Liver (tissue), 3 donors: ENCODE measurements around the gene TRIP13.

ENCODE experiments used
- FOXA1 ChIP-seq: IDR thresholded peaks from 2 replicates; pipeline ENCODE4 v1.6.1; 2016; ENCODE audit warnings: antibody characterized with exemption
- GABPA ChIP-seq, 2 donors: IDR thresholded peaks in 1 of 2; conservative IDR thresholded peaks in 1 of 2; 2 replicates each; pipeline ENCODE4 v1.6.1; 2016; ENCODE audit warnings: antibody characterized with exemption in 2 of 2, mild to moderate bottlenecking in 1 of 2, moderate library complexity in 1 of 2
- HNF4A ChIP-seq, 2 donors: conservative IDR thresholded peaks; 2 replicates each; pipeline ENCODE4 v1.6.1; 2016; ENCODE audit warnings: antibody characterized with exemption in 2 of 2, mild to moderate bottlenecking in 2 of 2
- JUND ChIP-seq, 2 donors: IDR thresholded peaks; 2 replicates each; pipeline ENCODE4 v1.6.1; 2016; ENCODE audit warnings: antibody characterized with exemption in 2 of 2
- RAD21 ChIP-seq, 2 donors: IDR thresholded peaks; 2 replicates each; pipeline ENCODE4 v1.6.1; 2016; ENCODE audit warnings: antibody characterized with exemption in 2 of 2, mild to moderate bottlenecking in 2 of 2
- SP1 ChIP-seq: IDR thresholded peaks from 2 replicates; pipeline ENCODE4 v1.6.1; 2018; ENCODE audit warnings: antibody characterized with exemption, mild to moderate bottlenecking
- TAF1 ChIP-seq: conservative IDR thresholded peaks from 2 replicates; pipeline ENCODE4 v1.6.1; 2016; ENCODE audit warnings: antibody characterized with exemption, mild to moderate bottlenecking
- YY1 ChIP-seq: IDR thresholded peaks from 2 replicates; pipeline ENCODE4 v1.6.1; 2016; ENCODE audit warnings: antibody characterized with exemption, mild to moderate bottlenecking
- TF ChIP-seq, protein P1 (sequence below): fragments of 150-350 bp; IDR thresholded peaks from 2 replicates; pipeline ENCODE4 v1.5.1; 2017; ENCODE audit warnings: improper control_type of control experiment, low read depth, low read length; ENCODE audit not compliant: missing input control
- TF ChIP-seq, protein P2 (sequence below): IDR thresholded peaks from 2 replicates; pipeline ENCODE4 v1.6.1; 2016; ENCODE audit warnings: antibody characterized with exemption
- TF ChIP-seq, protein P3 (sequence below): IDR thresholded peaks from 2 replicates; pipeline ENCODE4 v1.6.1; 2016; ENCODE audit warnings: antibody characterized with exemption
- TF ChIP-seq, protein P4 (sequence below): IDR thresholded peaks from 2 replicates; pipeline ENCODE4 v1.6.1; 2016; ENCODE audit warnings: antibody characterized with exemption, mild to moderate bottlenecking
- donor health status: healthy.
- donor health status: healthy.

DNA sequence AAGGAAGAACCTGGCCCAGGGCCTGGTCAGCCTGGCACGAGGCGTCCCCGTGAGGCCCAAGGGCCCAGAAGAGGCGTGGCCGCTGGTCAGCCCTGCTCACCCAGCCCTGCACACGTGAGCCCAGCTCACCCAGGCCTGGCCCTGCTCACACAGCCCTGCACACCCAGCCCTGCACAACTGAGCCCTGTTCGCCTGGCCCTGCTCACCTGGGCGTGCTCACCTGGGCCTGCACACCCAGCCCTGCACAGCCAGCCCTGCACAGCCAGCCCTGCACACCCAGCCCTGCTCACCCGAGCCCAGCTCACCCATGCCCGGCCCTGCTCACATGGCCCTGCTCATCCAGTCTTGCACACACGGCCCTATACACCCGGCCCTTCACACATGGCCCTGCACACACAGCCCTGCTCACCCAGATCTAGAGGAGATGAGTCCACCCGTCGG lies 44.0 kb upstream of the TRIP13 start:
- TF ChIP-seq YY1 (no peak), SP1 (no peak), GABPA (IDR thresholded peaks at IDR 0.05 in 1 of 2, conservative IDR thresholded peaks at IDR 0.05 in 1 of 2) (no peak), TAF1 (no peak), HNF4A (conservative IDR thresholded peaks at IDR 0.05) (no peak), FOXA1 (no peak), JUND (IDR thresholded peaks at IDR 0.05) (no peak), RAD21 (IDR thresholded peaks at IDR 0.05) (no peak)
- TF ChIP-seq, protein P1, sequence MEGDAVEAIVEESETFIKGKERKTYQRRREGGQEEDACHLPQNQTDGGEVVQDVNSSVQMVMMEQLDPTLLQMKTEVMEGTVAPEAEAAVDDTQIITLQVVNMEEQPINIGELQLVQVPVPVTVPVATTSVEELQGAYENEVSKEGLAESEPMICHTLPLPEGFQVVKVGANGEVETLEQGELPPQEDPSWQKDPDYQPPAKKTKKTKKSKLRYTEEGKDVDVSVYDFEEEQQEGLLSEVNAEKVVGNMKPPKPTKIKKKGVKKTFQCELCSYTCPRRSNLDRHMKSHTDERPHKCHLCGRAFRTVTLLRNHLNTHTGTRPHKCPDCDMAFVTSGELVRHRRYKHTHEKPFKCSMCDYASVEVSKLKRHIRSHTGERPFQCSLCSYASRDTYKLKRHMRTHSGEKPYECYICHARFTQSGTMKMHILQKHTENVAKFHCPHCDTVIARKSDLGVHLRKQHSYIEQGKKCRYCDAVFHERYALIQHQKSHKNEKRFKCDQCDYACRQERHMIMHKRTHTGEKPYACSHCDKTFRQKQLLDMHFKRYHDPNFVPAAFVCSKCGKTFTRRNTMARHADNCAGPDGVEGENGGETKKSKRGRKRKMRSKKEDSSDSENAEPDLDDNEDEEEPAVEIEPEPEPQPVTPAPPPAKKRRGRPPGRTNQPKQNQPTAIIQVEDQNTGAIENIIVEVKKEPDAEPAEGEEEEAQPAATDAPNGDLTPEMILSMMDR, result no peak
- TF ChIP-seq, protein P2, sequence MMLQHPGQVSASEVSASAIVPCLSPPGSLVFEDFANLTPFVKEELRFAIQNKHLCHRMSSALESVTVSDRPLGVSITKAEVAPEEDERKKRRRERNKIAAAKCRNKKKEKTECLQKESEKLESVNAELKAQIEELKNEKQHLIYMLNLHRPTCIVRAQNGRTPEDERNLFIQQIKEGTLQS, result no peak
- TF ChIP-seq, protein P3, sequence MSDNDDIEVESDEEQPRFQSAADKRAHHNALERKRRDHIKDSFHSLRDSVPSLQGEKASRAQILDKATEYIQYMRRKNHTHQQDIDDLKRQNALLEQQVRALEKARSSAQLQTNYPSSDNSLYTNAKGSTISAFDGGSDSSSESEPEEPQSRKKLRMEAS, result no peak
- TF ChIP-seq, protein P4, sequence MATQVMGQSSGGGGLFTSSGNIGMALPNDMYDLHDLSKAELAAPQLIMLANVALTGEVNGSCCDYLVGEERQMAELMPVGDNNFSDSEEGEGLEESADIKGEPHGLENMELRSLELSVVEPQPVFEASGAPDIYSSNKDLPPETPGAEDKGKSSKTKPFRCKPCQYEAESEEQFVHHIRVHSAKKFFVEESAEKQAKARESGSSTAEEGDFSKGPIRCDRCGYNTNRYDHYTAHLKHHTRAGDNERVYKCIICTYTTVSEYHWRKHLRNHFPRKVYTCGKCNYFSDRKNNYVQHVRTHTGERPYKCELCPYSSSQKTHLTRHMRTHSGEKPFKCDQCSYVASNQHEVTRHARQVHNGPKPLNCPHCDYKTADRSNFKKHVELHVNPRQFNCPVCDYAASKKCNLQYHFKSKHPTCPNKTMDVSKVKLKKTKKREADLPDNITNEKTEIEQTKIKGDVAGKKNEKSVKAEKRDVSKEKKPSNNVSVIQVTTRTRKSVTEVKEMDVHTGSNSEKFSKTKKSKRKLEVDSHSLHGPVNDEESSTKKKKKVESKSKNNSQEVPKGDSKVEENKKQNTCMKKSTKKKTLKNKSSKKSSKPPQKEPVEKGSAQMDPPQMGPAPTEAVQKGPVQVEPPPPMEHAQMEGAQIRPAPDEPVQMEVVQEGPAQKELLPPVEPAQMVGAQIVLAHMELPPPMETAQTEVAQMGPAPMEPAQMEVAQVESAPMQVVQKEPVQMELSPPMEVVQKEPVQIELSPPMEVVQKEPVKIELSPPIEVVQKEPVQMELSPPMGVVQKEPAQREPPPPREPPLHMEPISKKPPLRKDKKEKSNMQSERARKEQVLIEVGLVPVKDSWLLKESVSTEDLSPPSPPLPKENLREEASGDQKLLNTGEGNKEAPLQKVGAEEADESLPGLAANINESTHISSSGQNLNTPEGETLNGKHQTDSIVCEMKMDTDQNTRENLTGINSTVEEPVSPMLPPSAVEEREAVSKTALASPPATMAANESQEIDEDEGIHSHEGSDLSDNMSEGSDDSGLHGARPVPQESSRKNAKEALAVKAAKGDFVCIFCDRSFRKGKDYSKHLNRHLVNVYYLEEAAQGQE, result no peak
